ENCODE results near the gene TACSTD2.

Gene TACSTD2

DNA sequence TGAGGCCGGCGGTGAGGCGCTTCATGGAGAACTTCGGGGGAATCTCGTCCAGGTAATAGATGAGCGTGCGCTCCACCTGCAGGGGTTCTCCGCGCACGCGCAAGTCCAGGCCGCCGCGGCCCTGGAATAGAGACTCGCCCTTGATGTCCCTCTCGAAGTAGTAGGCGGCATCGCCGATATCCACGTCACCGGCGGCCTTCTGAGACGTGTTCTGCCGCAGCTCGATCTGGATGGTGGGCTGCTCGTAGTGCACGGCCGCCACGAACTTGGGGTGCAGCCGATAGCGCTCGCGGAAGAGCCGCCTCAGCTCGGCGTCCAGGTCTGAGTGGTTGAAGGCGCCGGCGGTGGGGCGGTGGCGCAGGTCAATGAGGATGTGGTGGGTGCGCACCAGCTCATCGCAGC is 726 bp downstream of the TACSTD2 start:
- no peak overlapping the region for H3K9ac ChIP-seq (ENCODE audit: low read length)

DNA sequence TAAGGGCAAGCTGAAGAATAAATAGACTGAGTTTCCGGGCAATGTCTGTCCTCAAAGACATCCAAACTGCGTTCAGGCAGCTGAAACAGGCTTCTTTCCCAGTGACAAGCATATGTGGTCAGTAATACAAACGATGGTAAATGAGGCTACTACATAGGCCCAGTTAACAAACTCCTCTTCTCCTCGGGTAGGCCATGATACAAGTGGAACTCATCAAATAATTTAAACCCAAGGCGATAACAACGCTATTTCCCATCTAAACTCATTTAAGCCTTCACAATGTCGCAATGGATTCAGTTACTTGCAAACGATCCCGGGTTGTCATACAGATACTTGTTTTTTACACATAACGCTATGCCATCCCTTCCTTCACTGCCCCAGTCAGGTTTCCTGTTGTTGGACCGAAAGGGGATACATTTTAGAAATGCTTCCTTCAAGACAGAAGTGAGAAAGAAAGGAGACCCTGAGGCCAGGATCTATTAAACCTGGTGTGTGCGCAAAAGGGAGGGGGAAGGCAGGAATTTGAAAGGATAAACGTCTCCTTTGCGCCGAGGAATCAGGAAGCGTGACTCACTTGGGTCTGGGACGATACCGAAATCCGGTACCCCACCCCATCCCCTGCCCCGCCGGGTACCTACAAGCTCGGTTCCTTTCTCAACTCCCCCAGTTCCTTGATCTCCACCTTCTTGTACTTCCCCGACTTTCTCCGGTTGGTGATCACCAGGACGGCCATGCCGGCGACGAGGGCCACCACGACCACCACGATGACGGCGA is 1.3 kb downstream of the TACSTD2 start:
- Histone ChIP-seq H3K27ac (ENCODE audit: low read depth, low read length) (no peak overlapping the region), H3K9me3 (ENCODE audit: control insufficient read depth, insufficient read depth, low read depth, low read length) (no peaks in the 10 kb centered on the region), H3K9ac (ENCODE audit: low read length) (no peak overlapping the region), H3K27me3 (ENCODE audit: control insufficient read depth, insufficient read depth, low read length) (peaks cover 47% of the 10 kb centered on the region), H3K36me3 (ENCODE audit: control insufficient read depth, insufficient read depth, low read length) (no peaks in the 10 kb centered on the region), H3K4me3 (ENCODE audit: low read depth, low read length) (peak overlapping the region; percentile 54; the same call in 1 of the 2 replicates), H3K4me1 (ENCODE audit: control insufficient read depth, insufficient read depth, low read length) (peaks cover 25% of the 10 kb centered on the region)

More for the DNA sequence above, 726 bp downstream of the TACSTD2 start:
- no peaks in the 10 kb centered on the region for H3K36me3 ChIP-seq (ENCODE audit: control insufficient read depth, insufficient read depth, low read length)
- H3K9me3 ChIP-seq (ENCODE audit: control insufficient read depth, insufficient read depth, low read depth, low read length): no peaks in the 10 kb centered on the region
- H3K4me3 ChIP-seq (ENCODE audit: low read depth, low read length): peak overlapping the region; percentile 54
- peaks cover 25% of the 10 kb centered on the region for H3K4me1 ChIP-seq (ENCODE audit: control insufficient read depth, insufficient read depth, low read length)
- H3K27ac ChIP-seq (ENCODE audit: low read depth, low read length): no peak overlapping the region
- H3K27me3 ChIP-seq (ENCODE audit: control insufficient read depth, insufficient read depth, low read length): peaks cover 47% of the 10 kb centered on the region

GRCh38 chr1:58574816-58575215 is 2.2 kb downstream of the TACSTD2 start:
- no peak overlapping the region for H3K27ac ChIP-seq (ENCODE audit: low read depth, low read length)
- peaks cover 21% of the 10 kb centered on the region for H3K4me1 ChIP-seq (ENCODE audit: control insufficient read depth, insufficient read depth, low read length)
- no peaks in the 10 kb centered on the region for H3K36me3 ChIP-seq (ENCODE audit: control insufficient read depth, insufficient read depth, low read length)
- H3K9ac ChIP-seq (ENCODE audit: low read length): no peak overlapping the region
- H3K4me3 ChIP-seq (ENCODE audit: low read depth, low read length): no peak overlapping the region
- peaks cover 47% of the 10 kb centered on the region for H3K27me3 ChIP-seq (ENCODE audit: control insufficient read depth, insufficient read depth, low read length)
- H3K9me3 ChIP-seq (ENCODE audit: control insufficient read depth, insufficient read depth, low read depth, low read length): no peaks in the 10 kb centered on the region

DNA sequence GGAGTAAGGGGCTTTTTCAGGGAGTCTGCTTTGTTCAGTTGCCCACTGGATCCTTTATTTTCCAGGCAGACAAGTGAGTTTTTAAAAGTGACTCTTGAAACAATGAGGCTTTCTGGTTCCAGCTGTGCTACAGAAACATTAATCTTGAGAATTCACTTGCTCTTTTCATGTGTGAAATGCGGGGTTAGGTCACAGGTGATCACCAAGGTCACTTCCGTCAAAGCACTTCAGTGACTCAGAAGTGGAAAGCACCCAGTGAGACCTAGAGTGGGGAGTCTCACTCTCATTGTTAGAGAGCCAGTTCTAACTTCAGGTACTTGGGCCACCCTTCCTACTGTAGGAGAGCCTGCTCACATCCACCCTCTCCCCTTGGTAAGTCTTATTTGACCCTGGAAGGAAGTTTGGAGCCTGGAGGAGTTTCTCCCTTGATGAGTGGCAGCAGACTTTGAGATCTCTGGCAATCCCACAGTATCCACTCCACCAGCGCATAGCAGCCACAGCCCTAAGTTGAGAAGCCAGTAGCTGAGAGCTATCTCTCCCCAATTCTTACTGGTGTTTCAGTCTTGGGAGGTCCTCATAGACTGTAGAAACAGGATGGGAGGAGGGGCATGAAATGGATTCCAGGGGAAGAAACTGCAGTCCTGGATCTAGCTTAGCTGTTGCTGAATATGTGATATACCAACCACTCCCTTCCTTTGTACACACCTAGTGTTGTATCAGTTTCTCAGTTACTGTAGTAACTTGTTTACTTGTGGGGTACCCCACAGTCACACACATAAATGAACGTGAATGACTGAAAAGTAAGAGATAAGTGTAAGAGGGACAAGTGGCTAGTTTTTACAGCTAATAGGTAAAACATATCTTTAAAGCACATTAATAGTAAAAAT is 3.1 kb downstream of the TACSTD2 start:
- Histone ChIP-seq H3K4me1 (ENCODE audit: control insufficient read depth, insufficient read depth, low read length) (peaks cover 22% of the 10 kb centered on the region), H3K36me3 (ENCODE audit: control insufficient read depth, insufficient read depth, low read length) (no peaks in the 10 kb centered on the region), H3K27me3 (ENCODE audit: control insufficient read depth, insufficient read depth, low read length) (peaks cover 44% of the 10 kb centered on the region), H3K27ac (ENCODE audit: low read depth, low read length) (no peak overlapping the region), H3K9me3 (ENCODE audit: control insufficient read depth, insufficient read depth, low read depth, low read length) (no peaks in the 10 kb centered on the region), H3K9ac (ENCODE audit: low read length) (no peak overlapping the region), H3K4me3 (ENCODE audit: low read depth, low read length) (no peak overlapping the region)

- Histone ChIP-seq H3K36me3 (ENCODE audit: control insufficient read depth, insufficient read depth, low read length) (no peaks in the 10 kb centered on the region), H3K4me3 (ENCODE audit: low read depth, low read length) (no peak overlapping the region), H3K9ac (ENCODE audit: low read length) (no peak overlapping the region), H3K4me1 (ENCODE audit: control insufficient read depth, insufficient read depth, low read length) (peaks cover 28% of the 10 kb centered on the region), H3K27me3 (ENCODE audit: control insufficient read depth, insufficient read depth, low read length) (peaks cover 40% of the 10 kb centered on the region), H3K27ac (ENCODE audit: low read depth, low read length) (no peak overlapping the region), H3K9me3 (ENCODE audit: control insufficient read depth, insufficient read depth, low read depth, low read length) (no peaks in the 10 kb centered on the region)
Observed at GRCh38 chr1:58573138-58573537, 3.9 kb downstream of the TACSTD2 start.

GRCh38 chr1:58572690-58573089 is 4.4 kb downstream of the TACSTD2 start:
- no peaks in the 10 kb centered on the region for H3K36me3 ChIP-seq (ENCODE audit: control insufficient read depth, insufficient read depth, low read length)
- H3K27ac ChIP-seq (ENCODE audit: low read depth, low read length): no peak overlapping the region
- H3K27me3 ChIP-seq (ENCODE audit: control insufficient read depth, insufficient read depth, low read length): peaks cover 36% of the 10 kb centered on the region
- H3K4me1 ChIP-seq (ENCODE audit: control insufficient read depth, insufficient read depth, low read length): peaks cover 24% of the 10 kb centered on the region
- H3K9ac ChIP-seq (ENCODE audit: low read length): no peak overlapping the region
- no peaks in the 10 kb centered on the region for H3K9me3 ChIP-seq (ENCODE audit: control insufficient read depth, insufficient read depth, low read depth, low read length)
- no peak overlapping the region for H3K4me3 ChIP-seq (ENCODE audit: low read depth, low read length)

GRCh38 chr1:58571616-58572015 is 5.4 kb downstream of the TACSTD2 start:
- H3K27ac ChIP-seq (ENCODE audit: low read depth, low read length): no peak overlapping the region
- H3K27me3 ChIP-seq (ENCODE audit: control insufficient read depth, insufficient read depth, low read length): peaks cover 25% of the 10 kb centered on the region
- H3K36me3 ChIP-seq (ENCODE audit: control insufficient read depth, insufficient read depth, low read length): no peaks in the 10 kb centered on the region
- H3K4me3 ChIP-seq (ENCODE audit: low read depth, low read length): no peak overlapping the region
- H3K4me1 ChIP-seq (ENCODE audit: control insufficient read depth, insufficient read depth, low read length): peaks cover 21% of the 10 kb centered on the region
- H3K9me3 ChIP-seq (ENCODE audit: control insufficient read depth, insufficient read depth, low read depth, low read length): no peaks in the 10 kb centered on the region
- H3K9ac ChIP-seq (ENCODE audit: low read length): no peak overlapping the region

GRCh38 chr1:58570817-58571216 is 6.2 kb downstream of the TACSTD2 start:
- Histone ChIP-seq H3K9ac (ENCODE audit: low read length) (no peak overlapping the region), H3K4me1 (ENCODE audit: control insufficient read depth, insufficient read depth, low read length) (peaks cover 29% of the 10 kb centered on the region), H3K27ac (ENCODE audit: low read depth, low read length) (no peak overlapping the region), H3K4me3 (ENCODE audit: low read depth, low read length) (no peak overlapping the region), H3K27me3 (ENCODE audit: control insufficient read depth, insufficient read depth, low read length) (peaks cover 17% of the 10 kb centered on the region), H3K36me3 (ENCODE audit: control insufficient read depth, insufficient read depth, low read length) (no peaks in the 10 kb centered on the region), H3K9me3 (ENCODE audit: control insufficient read depth, insufficient read depth, low read depth, low read length) (no peaks in the 10 kb centered on the region)

DNA sequence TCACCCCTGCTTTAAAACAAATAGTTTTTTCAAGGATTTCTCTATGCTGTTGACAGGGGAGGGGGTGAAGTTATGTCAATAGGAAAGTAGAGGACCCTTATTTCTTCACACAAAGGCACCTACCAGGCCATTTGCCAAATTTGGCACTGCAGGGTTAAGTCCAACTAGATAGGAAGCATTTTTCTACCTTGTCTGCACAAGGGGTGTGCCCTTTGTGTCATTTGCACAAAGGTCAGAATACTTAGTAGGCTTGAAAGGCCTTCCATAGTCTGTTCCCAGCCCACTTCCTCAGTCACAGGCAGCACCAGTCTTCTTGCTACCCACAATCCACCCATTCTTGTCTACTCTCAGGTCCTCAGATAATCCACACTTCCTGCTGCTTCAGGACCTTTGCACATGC is 7.0 kb downstream of the TACSTD2 start:
- Histone ChIP-seq H3K9ac (ENCODE audit: low read length) (no peak overlapping the region), H3K9me3 (ENCODE audit: control insufficient read depth, insufficient read depth, low read depth, low read length) (no peaks in the 10 kb centered on the region), H3K27ac (ENCODE audit: low read depth, low read length) (no peak overlapping the region), H3K27me3 (ENCODE audit: control insufficient read depth, insufficient read depth, low read length) (peaks cover 10% of the 10 kb centered on the region), H3K36me3 (ENCODE audit: control insufficient read depth, insufficient read depth, low read length) (no peaks in the 10 kb centered on the region), H3K4me3 (ENCODE audit: low read depth, low read length) (no peak overlapping the region), H3K4me1 (ENCODE audit: control insufficient read depth, insufficient read depth, low read length) (peaks cover 31% of the 10 kb centered on the region)

DNA sequence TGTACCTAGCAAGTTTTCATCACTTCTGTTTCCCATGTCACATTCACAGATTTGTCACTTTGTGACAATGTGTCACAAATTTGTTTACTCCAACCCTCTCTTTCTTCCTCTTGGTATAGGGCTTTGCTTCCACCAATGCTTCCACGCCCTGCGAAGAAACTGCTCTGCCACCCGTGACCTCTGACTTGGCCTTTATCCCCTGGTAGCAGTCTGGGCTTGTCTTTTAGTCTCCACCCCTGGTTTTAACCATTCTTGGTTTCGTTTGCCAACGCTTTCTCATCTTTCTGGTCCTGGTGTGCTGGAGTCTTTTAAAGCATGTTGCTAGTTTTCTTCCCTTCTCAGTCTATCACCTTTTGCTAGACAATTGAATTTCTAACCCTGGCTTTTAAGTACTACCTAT is 8.1 kb downstream of the TACSTD2 start:
- Histone ChIP-seq H3K27ac (ENCODE audit: low read depth, low read length) (no peak overlapping the region), H3K36me3 (ENCODE audit: control insufficient read depth, insufficient read depth, low read length) (no peaks in the 10 kb centered on the region), H3K27me3 (ENCODE audit: control insufficient read depth, insufficient read depth, low read length) (no peaks in the 10 kb centered on the region), H3K4me3 (ENCODE audit: low read depth, low read length) (no peak overlapping the region), H3K4me1 (ENCODE audit: control insufficient read depth, insufficient read depth, low read length) (peaks cover 31% of the 10 kb centered on the region), H3K9me3 (ENCODE audit: control insufficient read depth, insufficient read depth, low read depth, low read length) (no peaks in the 10 kb centered on the region), H3K9ac (ENCODE audit: low read length) (no peak overlapping the region)

- H3K9ac ChIP-seq (ENCODE audit: low read length): no peak overlapping the region
- H3K36me3 ChIP-seq (ENCODE audit: control insufficient read depth, insufficient read depth, low read length): no peaks in the 10 kb centered on the region
- no peaks in the 10 kb centered on the region for H3K27me3 ChIP-seq (ENCODE audit: control insufficient read depth, insufficient read depth, low read length)
- peaks cover 25% of the 10 kb centered on the region for H3K4me1 ChIP-seq (ENCODE audit: control insufficient read depth, insufficient read depth, low read length)
- H3K9me3 ChIP-seq (ENCODE audit: control insufficient read depth, insufficient read depth, low read depth, low read length): no peaks in the 10 kb centered on the region
- no peak overlapping the region for H3K4me3 ChIP-seq (ENCODE audit: low read depth, low read length)
- no peak overlapping the region for H3K27ac ChIP-seq (ENCODE audit: low read depth, low read length)
Observed at GRCh38 chr1:58568271-58568860, 8.7 kb downstream of the TACSTD2 start.

Measured in HUES6 (cell line).